H1 (cell line): ENCODE results near the gene PRSS38. TPM values are rescaled to one million over a fixed set of nuclear protein-coding genes. Genes with fewer than 3 reads are reported as not detected.

Experiments used
- CTCF ChIA-PET: fragments of 300-600 bp; sonication (Branson Sonifier 250); formaldehyde crosslinking; loops from one replicate; lab custom pipeline; 2021; ENCODE audit not compliant: partially characterized antibody; lab: Charles Lee
- POLR2A ChIA-PET: fragments of 300-600 bp; sonication (Branson Sonifier 250); formaldehyde crosslinking; loops from one replicate; lab custom pipeline; 2021; ENCODE audit warnings: inconsistent platforms; ENCODE audit not compliant: partially characterized antibody; lab: Charles Lee
- DNase-seq, 2 experiments: peaks; one replicate each; pipeline versions ENCODE4 v3.0.0 to v3.0.0-alpha.2; 2010 to 2022; ENCODE audit warnings: low spot score in 2 of 2, low read depth in 1 of 2, mixed read lengths in 1 of 2
- FAIRE-seq: peaks from 2 replicates; lab custom pipeline; 2011; peaks lifted over from hg19 to GRCh38; lab: Jason Lieb, UNC
- H2AFZ ChIP-seq: 2 replicates; pipeline ENCODE4 v1.8.1; 2012; ENCODE audit warnings: low read length, inconsistent platforms
- H2AK5ac ChIP-seq: 2 replicates; pipeline ENCODE4 v1.6.1; 2013; ENCODE audit warnings: low read depth, low read length
- H2BK120ac ChIP-seq: replicated peaks from 2 replicates; pipeline ENCODE3; 2013; ENCODE audit warnings: low read depth, low read length, inconsistent platforms
- H2BK12ac ChIP-seq: 2 replicates; pipeline ENCODE4 v1.6.1; 2013; ENCODE audit warnings: low read depth, low read length
- H2BK15ac ChIP-seq: 2 replicates; pipeline ENCODE4 v1.6.1; 2013; ENCODE audit warnings: low read length
- H2BK20ac ChIP-seq: 2 replicates; pipeline ENCODE4 v1.6.1; 2013; ENCODE audit warnings: low read length
- H2BK5ac ChIP-seq: 2 replicates; pipeline ENCODE4 v1.6.1; 2013; ENCODE audit warnings: low read depth, low read length
- H3K14ac ChIP-seq: 2 replicates; pipeline ENCODE4 v1.6.1; 2013; ENCODE audit warnings: inconsistent platforms; ENCODE audit not compliant: insufficient read length
- H3K18ac ChIP-seq: 2 replicates; pipeline ENCODE4 v1.6.1; 2013; ENCODE audit warnings: low read length; ENCODE audit errors: extremely low read depth
- H3K23ac ChIP-seq: 2 replicates; pipeline ENCODE4 v1.6.1; 2013; ENCODE audit warnings: inconsistent platforms; ENCODE audit not compliant: insufficient read length
- H3K23me2 ChIP-seq: 2 replicates; pipeline ENCODE4 v1.6.1; 2013; ENCODE audit warnings: low read depth, low read length
- H3K27ac ChIP-seq: 2 replicates; pipeline ENCODE4 v1.6.1; 2011; ENCODE audit warnings: low read depth, low read length, inconsistent platforms
- H3K27me3 ChIP-seq, 4 experiments: replicated peaks in 1 of 4; 1 replicate in 1 of 4; 2 replicates in 3 of 4; pipeline versions ENCODE4 v1.6.1 to v1.8.1; 2011 to 2013; ENCODE audit warnings: low read length in 3 of 4, mild to moderate bottlenecking in 3 of 4, inconsistent platforms in 2 of 4, mixed read lengths in 2 of 4, moderate library complexity in 1 of 4; ENCODE audit not compliant: control insufficient read depth in 3 of 4, insufficient read depth in 3 of 4; ENCODE audit errors: extremely low read depth in 1 of 4
- H3K36me3 ChIP-seq, 4 experiments: 2 replicates each; pipeline versions ENCODE4 v1.6.1 to v1.8.1; 2011 to 2013; ENCODE audit warnings: mild to moderate bottlenecking in 4 of 4, low read length in 3 of 4, moderate library complexity in 2 of 4, control low read depth in 1 of 4, inconsistent platforms in 1 of 4; ENCODE audit not compliant: insufficient read depth in 4 of 4, control insufficient read depth in 2 of 4
- H3K4ac ChIP-seq: replicated peaks from 2 replicates; pipeline ENCODE3; 2013; ENCODE audit warnings: low read length, low read depth, mixed read lengths, inconsistent platforms; ENCODE audit not compliant: insufficient read length
- H3K4me1 ChIP-seq, 4 experiments: replicated peaks in 1 of 4; 1 replicate in 1 of 4; 2 replicates in 3 of 4; pipeline versions ENCODE4 v1.6.1 to v1.8.1; 2011 to 2013; ENCODE audit warnings: low read length in 3 of 4, inconsistent platforms in 2 of 4, mixed read lengths in 1 of 4; ENCODE audit not compliant: insufficient read depth in 4 of 4, control insufficient read depth in 3 of 4
- H3K4me2 ChIP-seq, 2 experiments: 2 replicates each; pipeline versions ENCODE4 v1.6.1 to v1.8.1; 2011 to 2013; ENCODE audit warnings: low read depth in 2 of 2, low read length in 2 of 2, control low read depth in 1 of 2, inconsistent platforms in 1 of 2, mild to moderate bottlenecking in 1 of 2; ENCODE audit not compliant: insufficient read depth in 1 of 2
- H3K4me3 ChIP-seq, 4 experiments: fragments of 200-600, 300-600 bp in 1 of 4; sonication (generic), shearing (Covaris generic), sonication (Bioruptor Twin) in 1 of 4; 2 replicates each; pipeline versions ENCODE4 v1.5.1 to v1.8.1; 2011 to 2016; ENCODE audit warnings: low read length in 4 of 4, low read depth in 3 of 4, control low read depth in 2 of 4, inconsistent platforms in 2 of 4, mild to moderate bottlenecking in 2 of 4, mixed read lengths in 1 of 4, moderate library complexity in 1 of 4; ENCODE audit not compliant: insufficient read depth in 2 of 4; ENCODE audit errors: extremely low read depth in 1 of 4
- H3K56ac ChIP-seq: replicated peaks from 2 replicates; pipeline ENCODE3; 2013; ENCODE audit warnings: low read depth, mild to moderate bottlenecking, mixed read lengths, low read length, inconsistent platforms; ENCODE audit not compliant: insufficient read length
- H3K79me1 ChIP-seq: 2 replicates; pipeline ENCODE4 v1.6.1; 2013; ENCODE audit warnings: low read depth, low read length, control low read depth
- H3K79me2 ChIP-seq, 2 experiments: 2 replicates each; pipeline versions ENCODE4 v1.6.1 to v1.8.1; 2012 to 2013; ENCODE audit warnings: low read length in 2 of 2, mild to moderate bottlenecking in 2 of 2, inconsistent platforms in 1 of 2; ENCODE audit not compliant: insufficient read depth in 2 of 2, control insufficient read depth in 1 of 2
- H3K9ac ChIP-seq, 4 experiments: replicated peaks in 1 of 4; 1 replicate in 1 of 4; 2 replicates in 3 of 4; pipeline versions ENCODE4 v1.6.1 to v1.8.1; 2011 to 2013; ENCODE audit warnings: low read depth in 3 of 4, low read length in 3 of 4, control low read depth in 2 of 4, mild to moderate bottlenecking in 2 of 4, moderate library complexity in 2 of 4, inconsistent platforms in 1 of 4; ENCODE audit errors: extremely low read depth in 1 of 4
- H3K9me3 ChIP-seq, 2 experiments: 2 replicates each; pipeline versions ENCODE4 v1.6.1 to v1.8.1; 2012 to 2013; ENCODE audit warnings: mild to moderate bottlenecking in 2 of 2, moderate library complexity in 2 of 2, control low read depth in 1 of 2, inconsistent platforms in 1 of 2, low read depth in 1 of 2, low read length in 1 of 2, mixed read lengths in 1 of 2; ENCODE audit not compliant: insufficient read depth in 2 of 2
- H4K20me1 ChIP-seq, 2 experiments: replicated peaks in 1 of 2; 2 replicates each; pipeline versions ENCODE3 to v1.8.1; 2011 to 2013; ENCODE audit warnings: inconsistent platforms in 2 of 2, low read length in 2 of 2, mild to moderate bottlenecking in 1 of 2; ENCODE audit not compliant: insufficient read depth in 2 of 2, control insufficient read depth in 1 of 2
- H4K5ac ChIP-seq: 2 replicates; pipeline ENCODE4 v1.6.1; 2013; ENCODE audit warnings: low read length, low read depth, mixed read lengths, inconsistent platforms; ENCODE audit not compliant: insufficient read length
- H4K8ac ChIP-seq: 2 replicates; pipeline ENCODE4 v1.8.0; 2013; ENCODE audit warnings: mild to moderate bottlenecking, moderate library complexity, low read length, inconsistent platforms; ENCODE audit not compliant: insufficient read depth; ENCODE audit errors: extremely low read depth
- H4K91ac ChIP-seq: replicated peaks from 2 replicates; pipeline ENCODE3; 2013; ENCODE audit warnings: low read length, mixed read lengths, inconsistent platforms; ENCODE audit not compliant: insufficient read length
- ASH2L ChIP-seq: fragments of 200-600, 300-600 bp; sonication (generic); IDR thresholded peaks from one replicate; pipeline ENCODE4 v1.7.1; 2017; ENCODE audit warnings: low read length
- CHD2 ChIP-seq: IDR thresholded peaks from 2 replicates; pipeline ENCODE4 v1.6.1; 2012; ENCODE audit warnings: low read length, improper control_type of control experiment
- JUN ChIP-seq: IDR thresholded peaks from 2 replicates; pipeline ENCODE4 v1.6.1; 2011; ENCODE audit warnings: low read depth, mild to moderate bottlenecking, improper control_type of control experiment, low read length
- MAFK ChIP-seq: IDR thresholded peaks from 2 replicates; pipeline ENCODE4 v1.6.1; 2012; ENCODE audit warnings: low read depth, mild to moderate bottlenecking, improper control_type of control experiment, low read length
- WGBS, 2 experiments: shearing (Covaris generic) in 1 of 2; methylation state at CpG; one replicate each; pipeline versions ENCODE4 v1.1.6 to v1.1.7; 2013 to 2015; ENCODE audit warnings: low lambda C conversion rate in 2 of 2, mixed read lengths in 2 of 2, inconsistent platforms in 1 of 2, low coverage in 1 of 2, missing lambda C conversion rate in 1 of 2; ENCODE audit not compliant: insufficient replicate concordance in 2 of 2, insufficient coverage in 1 of 2, insufficient read length in 1 of 2; ENCODE audit errors: extremely low coverage in 1 of 2, missing lambda C conversion rate in 1 of 2; 5-methylcytosine and 5-hydroxymethylcytosine counted together
- polyA plus RNA-seq, 7 experiments: library from polyadenylated mRNA; depleted of rRNA in 3 of 7; stranded (reverse) in 5 of 7; unstranded in 2 of 7; fragments of >200 nt in 5 of 7; fragments of 200-250 nt in 2 of 7; gene quantifications; 1 replicate in 5 of 7; 2 replicates in 1 of 7; 4 replicates in 1 of 7; pipeline versions ENCODE4 v1.2.1 to v1.2.3, GENCODE V29; 2011 to 2013; ENCODE audit warnings: missing spikeins in 2 of 7, mixed read lengths in 2 of 7
- total RNA-seq: library from RNA; stranded (reverse); fragmentation: NEBNext Ultra II Directional; extraction: Animal tissue kit (Norgen Biotek cat#: 25700); gene quantifications from 2 replicates; pipeline ENCODE4 v1.2.1, GENCODE V29; 2021

PRSS38 gene
- total and polyA plus RNA-seq, 2 of the 8 experiments (the other 6 are each of a cell fraction or from before 2014, with no cell fraction given), result not detected

DNA sequence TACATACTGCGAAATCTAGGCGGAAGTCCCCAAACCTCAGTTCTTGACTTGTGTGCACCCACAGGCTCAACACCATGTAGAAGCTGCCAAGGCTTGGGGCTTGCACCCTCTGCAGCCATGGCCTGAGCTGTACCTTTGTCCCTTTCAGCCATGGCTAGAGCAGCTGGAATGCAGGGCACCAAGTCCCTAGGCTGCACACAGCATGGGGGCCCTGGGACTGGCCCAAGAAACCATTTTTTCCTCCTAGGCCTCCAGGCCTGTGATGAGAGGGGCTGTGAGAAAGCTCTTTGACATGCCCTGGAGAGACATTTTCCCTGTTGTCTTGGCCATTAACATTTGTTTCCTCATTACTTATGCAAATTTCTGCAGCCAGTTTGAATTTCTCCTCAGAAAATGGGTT is 1.5 kb upstream of the PRSS38 start:
- H2BK120ac ChIP-seq, result no peak overlapping the region
- peaks cover 21 to 38% of the 10 kb centered on the region in 2 experiments for H3K9me3 ChIP-seq
- no peak overlapping the region for H3K23ac ChIP-seq
- H3K4ac ChIP-seq, result no peak overlapping the region
- no peak overlapping the region for H3K4me3 ChIP-seq
- H2BK20ac ChIP-seq, result no peak overlapping the region
- no peaks in the 10 kb centered on the region for H4K20me1 ChIP-seq
- H2BK5ac ChIP-seq, result no peak overlapping the region
- 96% methylated on average over 2 of the region's 2 CpGs; no CpG with 5 or more reads in 1 of the 2 experiments for WGBS, 2 experiments
- TF ChIP-seq JUN (no peak), MAFK (no peak), CHD2 (no peak), ASH2L (no peak)
- no peak overlapping the region for H2BK12ac ChIP-seq
- H3K4me1 ChIP-seq, result no peaks in the 10 kb centered on the region
- no peak overlapping the region for H4K8ac ChIP-seq
- no peak overlapping the region for H4K5ac ChIP-seq
- ChIA-PET CTCF (no interaction called here), POLR2A (no interaction called here)
- no peaks in the 10 kb centered on the region for H3K79me1 ChIP-seq
- no peak for DNase-seq
- H3K14ac ChIP-seq, result no peak overlapping the region
- no peaks in the 10 kb centered on the region for H3K27me3 ChIP-seq
- no peak overlapping the region for H3K27ac ChIP-seq
- H2AK5ac ChIP-seq, result no peak overlapping the region
- no peak overlapping the region for H3K18ac ChIP-seq
- H3K9ac ChIP-seq, result no peak overlapping the region
- H4K91ac ChIP-seq, result no peak overlapping the region
- H3K4me2 ChIP-seq, result no peak overlapping the region
- H3K79me2 ChIP-seq, result no peaks in the 10 kb centered on the region
- no peaks in the 10 kb centered on the region for H3K36me3 ChIP-seq
- no peak overlapping the region for H2AFZ ChIP-seq
- no peak for FAIRE-seq
- no peaks in the 10 kb centered on the region for H3K23me2 ChIP-seq
- no peak overlapping the region for H3K56ac ChIP-seq
- H2BK15ac ChIP-seq, result no peak overlapping the region
